ENCODE results near the gene MPDU1.

Gene MPDU1

DNA sequence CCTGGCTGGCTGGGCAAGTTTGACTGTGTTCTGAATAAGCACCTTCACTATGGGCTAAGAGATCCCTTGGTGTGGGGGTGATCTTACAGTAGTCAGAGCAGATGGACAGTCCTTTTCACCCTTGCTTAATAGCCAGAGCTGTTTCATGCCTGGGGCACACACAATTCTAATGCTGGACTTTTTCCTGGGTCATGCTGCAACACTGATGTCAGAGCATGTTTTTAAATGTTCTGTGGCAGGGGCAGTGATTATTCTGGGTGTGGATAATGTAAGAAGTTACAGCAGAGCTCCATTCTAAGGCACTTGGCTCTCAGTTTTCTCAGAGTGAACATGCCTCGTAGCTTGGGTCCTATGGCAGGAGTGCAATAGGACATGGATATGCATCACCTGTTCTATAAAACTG is 8.2 kb upstream of the MPDU1 start:
- no peak for DNase-seq
- Histone ChIP-seq H3K36me3 (ENCODE audit: control insufficient read depth in 4 of 4, insufficient read depth in 4 of 4, low read length in 3 of 4) (peaks cover 22 to 66% (median 52%) of the 10 kb centered on the region in 4 experiments), H3K4me3 (ENCODE audit: control insufficient read depth in 1 of 7, extremely low read depth in 1 of 7, insufficient read depth in 4 of 7, low read depth in 2 of 7, low read length in 6 of 7) (peak overlapping the region in 4 of 7 experiments; percentile 1 to 96 (median 48)), H3K27ac (ENCODE audit: insufficient read depth in 1 of 2, low read depth in 1 of 2, low read length in 2 of 2, poor library complexity in 1 of 2, severe bottlenecking in 2 of 2) (no peak overlapping the region), H3K4me1 (ENCODE audit: control extremely low read depth in 1 of 4, control insufficient read depth in 4 of 4, insufficient read depth in 4 of 4, low read length in 3 of 4) (peaks cover 19 to 77% (median 55%) of the 10 kb centered on the region in 4 experiments), H3K9me3 (ENCODE audit: control extremely low read depth in 1 of 5, control insufficient read depth in 4 of 5, insufficient read depth in 2 of 5, low read depth in 1 of 5, low read length in 4 of 5) (no peaks in the 10 kb centered on the region), H3K27me3 (replicated peaks in 2 of 5; ENCODE audit: control insufficient read depth in 4 of 5, insufficient read depth in 5 of 5, low read length in 4 of 5) (no peaks in the 10 kb centered on the region)
- 100% methylated on average over 1 of the region's 1 CpG for WGBS (ENCODE audit: insufficient coverage)
- ChIA-PET POLR2A (interaction anchor here (0.9 to 4.6 kb wide), 2 partner anchors 9 to 40 kb away, joined by 5 to 40 read pairs; partner anchors contain the start of genes FXR2 and MPDU1), CTCF (interaction anchor here (0.7 to 3.9 kb wide), 3 partner anchors 12 to 39 kb away, joined by 3 to 58 read pairs (median 3); partner anchors contain the start of genes FXR2, MPDU1 and SOX15)

DNA sequence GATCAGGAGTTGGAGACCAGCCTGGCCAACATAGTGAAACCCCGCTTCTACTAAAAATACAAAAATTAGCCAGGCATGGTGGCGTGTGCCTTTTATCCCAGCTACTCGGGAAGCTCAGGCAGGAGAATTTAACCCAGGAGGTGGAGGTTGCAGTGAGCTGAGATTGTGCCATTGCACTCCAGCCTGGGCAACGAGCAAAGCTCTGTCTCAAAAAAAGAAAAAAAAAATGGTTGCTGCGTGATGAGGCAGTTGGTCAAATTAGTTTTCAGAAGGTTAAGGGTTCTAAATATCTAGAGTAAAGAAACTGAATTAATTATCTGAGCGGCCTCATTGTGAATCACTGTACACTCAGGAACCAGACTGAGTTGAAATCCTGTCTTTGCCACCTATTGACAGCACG is 7.7 kb upstream of the MPDU1 start:
- 98% methylated on average over 6 of the region's 7 CpGs for WGBS (ENCODE audit: insufficient coverage)
- Histone ChIP-seq H3K27ac (ENCODE audit: insufficient read depth in 1 of 2, low read depth in 1 of 2, low read length in 2 of 2, poor library complexity in 1 of 2, severe bottlenecking in 2 of 2) (no peak overlapping the region), H3K4me3 (ENCODE audit: control insufficient read depth in 1 of 7, extremely low read depth in 1 of 7, insufficient read depth in 4 of 7, low read depth in 2 of 7, low read length in 6 of 7) (no peak overlapping the region), H3K36me3 (ENCODE audit: control insufficient read depth in 4 of 4, insufficient read depth in 4 of 4, low read length in 3 of 4) (peaks cover 22 to 64% (median 48%) of the 10 kb centered on the region in 4 experiments), H3K27me3 (replicated peaks in 2 of 5; ENCODE audit: control insufficient read depth in 4 of 5, insufficient read depth in 5 of 5, low read length in 4 of 5) (no peaks in the 10 kb centered on the region), H3K9me3 (ENCODE audit: control extremely low read depth in 1 of 5, control insufficient read depth in 4 of 5, insufficient read depth in 2 of 5, low read depth in 1 of 5, low read length in 4 of 5) (no peaks in the 10 kb centered on the region), H3K4me1 (ENCODE audit: control extremely low read depth in 1 of 4, control insufficient read depth in 4 of 4, insufficient read depth in 4 of 4, low read length in 3 of 4) (peaks cover 19 to 81% (median 60%) of the 10 kb centered on the region in 4 experiments)
- ChIA-PET CTCF (interaction anchor here (0.6 to 3.9 kb wide), 4 partner anchors 11 to 220 kb away, joined by 3 to 58 read pairs (median 4); partner anchors contain the start of genes MPDU1 and SOX15), POLR2A (interaction anchor here (0.6 to 4.6 kb wide), 3 partner anchors 8 to 52 kb away, joined by 3 to 40 read pairs (median 5); partner anchors contain the start of genes FXR2, MPDU1 and SAT2)
- DNase-seq: no peak

- Histone ChIP-seq H3K27ac (ENCODE audit: insufficient read depth in 1 of 2, low read depth in 1 of 2, low read length in 2 of 2, poor library complexity in 1 of 2, severe bottlenecking in 2 of 2) (no peak overlapping the region), H3K4me1 (ENCODE audit: control extremely low read depth in 1 of 4, control insufficient read depth in 4 of 4, insufficient read depth in 4 of 4, low read length in 3 of 4) (peaks cover 19 to 81% (median 64%) of the 10 kb centered on the region in 4 experiments), H3K4me3 (ENCODE audit: control insufficient read depth in 1 of 7, extremely low read depth in 1 of 7, insufficient read depth in 4 of 7, low read depth in 2 of 7, low read length in 6 of 7) (peak overlapping the region in 1 of 7 experiments; percentile 4), H3K27me3 (replicated peaks in 2 of 5; ENCODE audit: control insufficient read depth in 4 of 5, insufficient read depth in 5 of 5, low read length in 4 of 5) (no peaks in the 10 kb centered on the region), H3K9me3 (ENCODE audit: control extremely low read depth in 1 of 5, control insufficient read depth in 4 of 5, insufficient read depth in 2 of 5, low read depth in 1 of 5, low read length in 4 of 5) (no peaks in the 10 kb centered on the region), H3K36me3 (ENCODE audit: control insufficient read depth in 4 of 4, insufficient read depth in 4 of 4, low read length in 3 of 4) (peaks cover 22 to 59% (median 45%) of the 10 kb centered on the region in 4 experiments)
- ChIA-PET POLR2A (interaction anchor here (0.6 kb wide), 1 partner anchor 51 kb away, joined by 3 read pairs; the partner anchor contains the start of gene SAT2), CTCF (interaction anchor here (0.6 to 3.9 kb wide), 4 partner anchors 11 to 221 kb away, joined by 3 to 58 read pairs (median 4); partner anchors contain the start of genes MPDU1 and SOX15)
- WGBS (ENCODE audit: insufficient coverage): 93% methylated on average over 14 of the region's 14 CpGs
- no peak for DNase-seq
Observed at GRCh38 chr17:7576432-7576937, 7.2 kb upstream of the MPDU1 start.

- Histone ChIP-seq H3K27ac (ENCODE audit: insufficient read depth in 1 of 2, low read depth in 1 of 2, low read length in 2 of 2, poor library complexity in 1 of 2, severe bottlenecking in 2 of 2) (no peak overlapping the region), H3K9me3 (ENCODE audit: control extremely low read depth in 1 of 5, control insufficient read depth in 4 of 5, insufficient read depth in 2 of 5, low read depth in 1 of 5, low read length in 4 of 5) (no peaks in the 10 kb centered on the region), H3K36me3 (ENCODE audit: control insufficient read depth in 4 of 4, insufficient read depth in 4 of 4, low read length in 3 of 4) (peaks cover 22 to 59% (median 45%) of the 10 kb centered on the region in 4 experiments), H3K4me1 (ENCODE audit: control extremely low read depth in 1 of 4, control insufficient read depth in 4 of 4, insufficient read depth in 4 of 4, low read length in 3 of 4) (peaks cover 16 to 86% (median 70%) of the 10 kb centered on the region in 4 experiments), H3K4me3 (ENCODE audit: control insufficient read depth in 1 of 7, extremely low read depth in 1 of 7, insufficient read depth in 4 of 7, low read depth in 2 of 7, low read length in 6 of 7) (no peak overlapping the region), H3K27me3 (replicated peaks in 2 of 5; ENCODE audit: control insufficient read depth in 4 of 5, insufficient read depth in 5 of 5, low read length in 4 of 5) (no peaks in the 10 kb centered on the region)
- ChIA-PET POLR2A (no interaction called here), CTCF (interaction anchor here (1.1 to 3.9 kb wide), 3 partner anchors 10 to 222 kb away, joined by 3 to 58 read pairs (median 4); partner anchors contain the start of genes MPDU1 and SOX15)
- no peak for DNase-seq
- WGBS (ENCODE audit: insufficient coverage): 95% methylated on average over 16 of the region's 17 CpGs
Observed at GRCh38 chr17:7577327-7578199, 6.1 kb upstream of the MPDU1 start.

DNA sequence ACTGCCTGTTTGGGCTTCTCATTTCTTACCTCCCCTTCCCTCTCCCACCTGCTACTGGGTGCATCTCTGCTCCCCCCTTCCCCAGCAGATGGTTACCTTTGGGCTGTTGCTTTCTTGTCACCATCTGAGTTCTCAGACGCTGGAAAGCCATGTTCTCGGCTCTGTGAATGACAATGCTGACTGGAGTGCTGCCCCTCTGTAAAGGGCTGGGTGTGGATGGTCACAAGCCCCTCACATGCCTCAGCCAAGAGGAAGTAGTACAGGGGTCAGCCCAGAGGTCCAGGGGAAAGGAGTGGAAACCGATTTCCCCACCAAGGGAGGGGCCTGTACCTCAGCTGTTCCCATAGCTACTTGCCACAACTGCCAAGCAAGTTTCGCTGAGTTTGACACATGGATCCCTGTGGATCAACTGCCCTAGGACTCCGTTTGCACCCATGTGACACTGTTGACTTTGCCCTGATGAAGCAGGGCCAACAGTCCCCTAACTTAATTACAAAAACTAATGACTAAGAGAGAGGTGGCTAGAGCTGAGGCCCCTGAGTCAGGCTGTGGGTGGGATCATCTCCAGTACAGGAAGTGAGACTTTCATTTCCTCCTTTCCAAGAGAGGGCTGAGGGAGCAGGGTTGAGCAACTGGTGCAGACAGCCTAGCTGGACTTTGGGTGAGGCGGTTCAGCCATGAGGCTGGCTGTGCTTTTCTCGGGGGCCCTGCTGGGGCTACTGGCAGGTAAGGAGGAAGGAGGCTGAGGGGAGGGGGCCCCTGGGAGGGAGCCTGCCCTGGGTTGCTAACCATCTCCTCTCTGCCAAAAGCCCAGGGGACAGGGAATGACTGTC is 4.4 kb upstream of the MPDU1 start, which contains the start of gene CD68:
Gene CD68, plus strand, starts transcription at position 638 of the 833 bp plus-strand sequence. Its CDS starts 40 bp downstream, at position 678.
- peak within 1 kb of the TSS in 4 of 7 experiments; percentile 26 to 39 (median 33) for H3K4me3 ChIP-seq (ENCODE audit: control insufficient read depth in 1 of 7, extremely low read depth in 1 of 7, insufficient read depth in 4 of 7, low read depth in 2 of 7, low read length in 6 of 7)
- H3K4me1 ChIP-seq (ENCODE audit: control extremely low read depth in 1 of 4, control insufficient read depth in 4 of 4, insufficient read depth in 4 of 4, low read length in 3 of 4): peaks cover 14 to 91% (median 77%) of the 10 kb centered on the region in 4 experiments
- 27% methylated on average over 4 of the region's 7 CpGs for whole genome bisulfite sequencing (ENCODE audit: insufficient coverage)
- POLR2A ChIA-PET: interaction anchor here (0.7 to 1.0 kb wide), 3 partner anchors 10 to 19 kb away, joined by 3 to 4 read pairs (median 3); no protein-coding TSS in a partner anchor
- peak within 1 kb of the TSS; percentile 50 to 73 for H3K27ac ChIP-seq (ENCODE audit: insufficient read depth in 1 of 2, low read depth in 1 of 2, low read length in 2 of 2, poor library complexity in 1 of 2, severe bottlenecking in 2 of 2)
- H3K9me3 ChIP-seq (ENCODE audit: control extremely low read depth in 1 of 5, control insufficient read depth in 4 of 5, insufficient read depth in 2 of 5, low read depth in 1 of 5, low read length in 4 of 5): no peaks in the 10 kb centered on the region
- H3K27me3 ChIP-seq (replicated peaks in 2 of 5; ENCODE audit: control insufficient read depth in 4 of 5, insufficient read depth in 5 of 5, low read length in 4 of 5): no peaks in the 10 kb centered on the region
- DNase-seq: peak; percentile 74 to 90 (median 87)
- peaks cover 22 to 53% (median 44%) of the 10 kb centered on the region in 4 experiments for H3K36me3 ChIP-seq (ENCODE audit: control insufficient read depth in 4 of 4, insufficient read depth in 4 of 4, low read length in 3 of 4)
- CTCF ChIA-PET: interaction anchor here (1.0 to 3.1 kb wide), 4 partner anchors 10 to 64 kb away, joined by 3 to 21 read pairs (median 10); partner anchors contain the start of gene SOX15

Data from common myeloid progenitor, CD34-positive (primary cell).